DND-41 (cell line): ENCODE data around the gene DRC7.

Experiments used
- EZH2 ChIP-seq: IDR thresholded peaks from 3 replicates; pipeline ENCODE4 v1.6.1; 2012; ENCODE audit warnings: borderline replicate concordance, low read depth, mild to moderate bottlenecking, moderate library complexity, low read length, inconsistent platforms; ENCODE audit not compliant: severe bottlenecking
- TF ChIP-seq, protein P1 (sequence below): IDR thresholded peaks from 2 replicates; pipeline ENCODE4 v1.5.1; 2012; ENCODE audit warnings: borderline replicate concordance, low read length, moderate library complexity, mild to moderate bottlenecking; ENCODE audit not compliant: poor library complexity, severe bottlenecking; ENCODE audit errors: extremely low read depth

DNA sequence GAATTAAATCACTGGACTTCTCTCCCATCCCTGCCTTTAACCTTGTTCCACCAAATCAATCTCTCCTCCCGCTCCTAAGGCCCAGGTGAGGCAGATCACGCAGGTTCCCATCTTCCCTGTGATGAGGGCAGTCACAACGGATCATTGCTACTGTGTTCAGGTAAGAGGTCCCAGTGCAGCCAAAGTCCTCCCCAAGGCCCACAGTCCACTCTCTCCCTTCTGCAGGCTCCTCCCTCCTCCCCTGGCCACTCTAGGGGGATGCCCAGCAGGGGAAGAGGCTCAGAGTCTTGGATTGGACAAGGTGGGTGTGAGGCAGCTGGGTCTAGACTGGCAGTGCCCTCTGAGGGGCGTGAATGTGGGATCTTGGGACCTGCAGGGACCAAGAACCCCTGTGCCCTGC lies 29.1 kb upstream of the DRC7 start:
- TF ChIP-seq, protein P1, sequence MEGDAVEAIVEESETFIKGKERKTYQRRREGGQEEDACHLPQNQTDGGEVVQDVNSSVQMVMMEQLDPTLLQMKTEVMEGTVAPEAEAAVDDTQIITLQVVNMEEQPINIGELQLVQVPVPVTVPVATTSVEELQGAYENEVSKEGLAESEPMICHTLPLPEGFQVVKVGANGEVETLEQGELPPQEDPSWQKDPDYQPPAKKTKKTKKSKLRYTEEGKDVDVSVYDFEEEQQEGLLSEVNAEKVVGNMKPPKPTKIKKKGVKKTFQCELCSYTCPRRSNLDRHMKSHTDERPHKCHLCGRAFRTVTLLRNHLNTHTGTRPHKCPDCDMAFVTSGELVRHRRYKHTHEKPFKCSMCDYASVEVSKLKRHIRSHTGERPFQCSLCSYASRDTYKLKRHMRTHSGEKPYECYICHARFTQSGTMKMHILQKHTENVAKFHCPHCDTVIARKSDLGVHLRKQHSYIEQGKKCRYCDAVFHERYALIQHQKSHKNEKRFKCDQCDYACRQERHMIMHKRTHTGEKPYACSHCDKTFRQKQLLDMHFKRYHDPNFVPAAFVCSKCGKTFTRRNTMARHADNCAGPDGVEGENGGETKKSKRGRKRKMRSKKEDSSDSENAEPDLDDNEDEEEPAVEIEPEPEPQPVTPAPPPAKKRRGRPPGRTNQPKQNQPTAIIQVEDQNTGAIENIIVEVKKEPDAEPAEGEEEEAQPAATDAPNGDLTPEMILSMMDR, result no peak
- no peak for TF ChIP-seq EZH2
